H9 (cell line): ENCODE measurements around the gene SLC41A1. TPM values are rescaled to one million over a fixed set of nuclear protein-coding genes. Genes with fewer than 3 reads are reported as not detected.

ENCODE experiments used
- DNase-seq: peaks from one replicate; pipeline ENCODE4 v3.0.0-alpha.2; 2017
- H2AFZ ChIP-seq: one replicate; pipeline ENCODE4 v1.6.1; 2013; ENCODE audit warnings: mild to moderate bottlenecking, low read length, control low read depth, moderate library complexity
- H2AK5ac ChIP-seq: 2 replicates; pipeline ENCODE4 v1.6.1; 2013; ENCODE audit warnings: low read length, control low read depth, mixed read lengths; ENCODE audit not compliant: insufficient read length
- H2BK120ac ChIP-seq: one replicate; pipeline ENCODE4 v1.6.1; 2013; ENCODE audit warnings: low read depth, mild to moderate bottlenecking, low read length, control low read depth, inconsistent platforms; ENCODE audit not compliant: poor library complexity, severe bottlenecking
- H2BK12ac ChIP-seq: 2 replicates; pipeline ENCODE4 v1.6.1; 2013; ENCODE audit warnings: low read length, control low read depth, mixed read lengths, low read depth; ENCODE audit not compliant: insufficient read length
- H2BK15ac ChIP-seq: 2 replicates; pipeline ENCODE4 v1.6.1; 2013; ENCODE audit warnings: low read depth, low read length, control low read depth
- H2BK20ac ChIP-seq: one replicate; pipeline ENCODE4 v1.6.1; 2013; ENCODE audit warnings: low read depth, mild to moderate bottlenecking, low read length, control low read depth, inconsistent platforms; ENCODE audit not compliant: poor library complexity, severe bottlenecking
- H2BK5ac ChIP-seq: 2 replicates; pipeline ENCODE4 v1.6.1; 2013; ENCODE audit warnings: low read length, control low read depth, mixed read lengths; ENCODE audit not compliant: insufficient read length
- H3K14ac ChIP-seq: 2 replicates; pipeline ENCODE4 v1.6.1; 2013; ENCODE audit warnings: low read length, control low read depth; ENCODE audit not compliant: insufficient read depth
- H3K18ac ChIP-seq: 2 replicates; pipeline ENCODE4 v1.6.1; 2013; ENCODE audit warnings: low read depth, mild to moderate bottlenecking, mixed read lengths, low read length, control low read depth; ENCODE audit not compliant: insufficient read length
- H3K23ac ChIP-seq: 2 replicates; pipeline ENCODE4 v1.6.1; 2013; ENCODE audit warnings: low read length, control low read depth, mixed read lengths, low read depth; ENCODE audit not compliant: insufficient read length
- H3K23me2 ChIP-seq: 2 replicates; pipeline ENCODE4 v1.6.1; 2013; ENCODE audit warnings: low read depth, mild to moderate bottlenecking, mixed read lengths, low read length, control low read depth; ENCODE audit not compliant: insufficient read length, poor library complexity, severe bottlenecking
- H3K27ac ChIP-seq: 2 replicates; pipeline ENCODE4 v1.5.1; 2013; ENCODE audit warnings: low read length, control low read depth, mixed read lengths, low read depth; ENCODE audit not compliant: insufficient read length
- H3K27me3 ChIP-seq: 2 replicates; pipeline ENCODE4 v1.6.1; 2013; ENCODE audit warnings: low read length, control low read depth, inconsistent platforms; ENCODE audit not compliant: insufficient read depth
- H3K4ac ChIP-seq: 2 replicates; pipeline ENCODE4 v1.6.1; 2013; ENCODE audit warnings: low read depth, mild to moderate bottlenecking, control low read depth, inconsistent platforms, low read length, moderate library complexity
- H3K4me1 ChIP-seq: 2 replicates; pipeline ENCODE4 v1.6.1; 2013; ENCODE audit warnings: low read length, control low read depth, inconsistent platforms; ENCODE audit not compliant: insufficient read depth
- H3K4me2 ChIP-seq: 2 replicates; pipeline ENCODE4 v1.6.1; 2013; ENCODE audit warnings: low read length, control low read depth, mixed read lengths; ENCODE audit not compliant: insufficient read length, insufficient read depth
- H3K56ac ChIP-seq: 2 replicates; pipeline ENCODE4 v1.6.1; 2013; ENCODE audit warnings: low read depth, mild to moderate bottlenecking, mixed read lengths, low read length, control low read depth; ENCODE audit not compliant: insufficient read length
- H3K79me1 ChIP-seq: 2 replicates; pipeline ENCODE4 v1.6.1; 2013; ENCODE audit warnings: low read depth, mild to moderate bottlenecking, moderate library complexity, low read length, control low read depth, inconsistent platforms; ENCODE audit not compliant: insufficient read depth, poor library complexity, severe bottlenecking
- H3K79me2 ChIP-seq: 2 replicates; pipeline ENCODE4 v1.6.1; 2013; ENCODE audit warnings: low read length, control low read depth, inconsistent platforms; ENCODE audit not compliant: insufficient read depth
- H3K9ac ChIP-seq: 2 replicates; pipeline ENCODE4 v1.6.1; 2013; ENCODE audit warnings: low read length, control low read depth, mixed read lengths; ENCODE audit not compliant: insufficient read length; ENCODE audit errors: extremely low read depth
- H3K9me3 ChIP-seq: one replicate; pipeline ENCODE4 v1.6.1; 2013; ENCODE audit warnings: low read depth, low read length, inconsistent platforms; ENCODE audit not compliant: control insufficient read depth
- H3T11ph ChIP-seq: one replicate; pipeline ENCODE4 v1.6.1; 2013; ENCODE audit warnings: mild to moderate bottlenecking, low read length, control low read depth, inconsistent platforms
- H4K20me1 ChIP-seq: one replicate; pipeline ENCODE4 v1.6.1; 2013; ENCODE audit not compliant: control insufficient read depth, insufficient read length, insufficient read depth
- H4K5ac ChIP-seq: 2 replicates; pipeline ENCODE4 v1.6.1; 2013; ENCODE audit warnings: low read depth, mild to moderate bottlenecking, mixed read lengths, low read length, control low read depth; ENCODE audit not compliant: insufficient read length
- H4K8ac ChIP-seq: replicated peaks from 2 replicates; pipeline ENCODE4 v1.6.1; 2013; ENCODE audit warnings: low read length, control low read depth, mixed read lengths, low read depth; ENCODE audit not compliant: insufficient read length
- H4K91ac ChIP-seq: 2 replicates; pipeline ENCODE4 v1.6.1; 2013; ENCODE audit warnings: low read depth, mild to moderate bottlenecking, moderate library complexity, mixed read lengths, low read length, control low read depth; ENCODE audit not compliant: insufficient read length
- H3K27ac Mint-ChIP-seq, 3 experiments: 2 replicates in 2 of 3; 3 replicates in 1 of 3; pipeline ENCODE4 v1.8.0; 2020 to 2021; ENCODE audit warnings: mixed read lengths in 3 of 3, mild to moderate bottlenecking in 1 of 3, moderate library complexity in 1 of 3
- H3K27me3 Mint-ChIP-seq: 2 replicates; pipeline ENCODE4 v1.8.0; 2021; ENCODE audit warnings: low read depth, mild to moderate bottlenecking, moderate library complexity, mixed read lengths
- H3K36me3 Mint-ChIP-seq, 3 experiments: 2 replicates in 2 of 3; 3 replicates in 1 of 3; pipeline ENCODE4 v1.8.0; 2020 to 2021; ENCODE audit warnings: low read depth in 3 of 3, mixed read lengths in 3 of 3; ENCODE audit not compliant: insufficient read depth in 1 of 3
- H3K4me1 Mint-ChIP-seq, 2 experiments: 2 replicates each; pipeline ENCODE4 v1.8.0; 2020; ENCODE audit warnings: mixed read lengths in 2 of 2
- H3K4me3 Mint-ChIP-seq, 2 experiments: 2 replicates in 1 of 2; 3 replicates in 1 of 2; pipeline ENCODE4 v1.8.0; 2020 to 2021; ENCODE audit warnings: mild to moderate bottlenecking in 2 of 2, mixed read lengths in 2 of 2, moderate library complexity in 1 of 2
- H3K9me3 Mint-ChIP-seq, 2 experiments: 2 replicates in 1 of 2; 3 replicates in 1 of 2; pipeline ENCODE4 v1.8.0; 2020; ENCODE audit warnings: mild to moderate bottlenecking in 2 of 2, mixed read lengths in 2 of 2, moderate library complexity in 1 of 2
- WGBS: extraction: QIAGEN DNeasy Blood & Tissue Kit; methylation state at CpG from one replicate; pipeline ENCODE4 v1.1.7; 2013; ENCODE audit warnings: missing lambda C conversion rate, low lambda C conversion rate, mixed read lengths; ENCODE audit not compliant: insufficient read length; ENCODE audit errors: extremely low coverage; 5-methylcytosine and 5-hydroxymethylcytosine counted together
- total RNA-seq: library from RNA; stranded (reverse); gene quantifications from 2 replicates; pipeline ENCODE4 v1.2.1, GENCODE V29; 2021
- TF ChIP-seq, protein P1 (sequence below): fragments of 200-600 bp; sonication (generic); conservative IDR thresholded peaks from 3 replicates; pipeline ENCODE4 v1.8.0; 2021; ENCODE audit warnings: antibody characterized with exemption, mild to moderate bottlenecking

The SLC41A1 gene
- total RNA-seq, 1 experiment from 2014 or later: 18.2 TPM

DNA sequence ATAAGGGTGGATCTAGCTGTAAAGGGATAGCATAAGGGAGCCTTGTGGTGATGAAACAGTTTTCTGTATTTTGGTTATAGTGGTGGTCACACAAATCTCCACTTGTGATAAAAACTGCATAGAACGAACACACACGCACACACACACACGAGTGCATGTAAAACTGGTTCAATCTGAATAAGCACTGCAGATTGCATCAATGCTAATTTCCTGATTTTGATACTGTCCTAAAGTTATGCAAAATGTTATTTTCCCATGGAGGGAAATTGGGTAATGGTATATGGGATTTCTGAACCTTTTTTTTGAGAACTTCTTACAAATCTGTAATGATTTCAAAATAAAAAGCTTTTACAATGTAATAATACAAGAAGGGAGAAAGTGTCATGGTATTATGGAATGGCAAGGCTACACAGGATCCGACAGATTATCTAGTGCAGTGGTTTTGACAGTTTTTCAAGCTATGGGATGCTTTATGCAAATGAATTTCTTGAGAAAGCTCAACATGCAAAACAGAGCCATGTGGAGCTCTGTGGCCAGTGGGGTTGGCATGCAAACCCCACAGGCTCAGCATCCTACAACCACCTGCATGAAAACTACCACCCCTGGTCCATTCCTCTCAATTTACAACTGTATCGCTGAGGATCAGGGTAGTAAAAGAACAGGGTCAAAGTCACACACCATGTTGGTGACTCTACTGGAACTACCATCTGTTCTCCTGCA is 18.8 kb downstream of the SLC41A1 start:
- Mint-ChIP-seq H3K27me3 (no peaks in the 10 kb centered on the region), H3K9me3 (no peaks in the 10 kb centered on the region), H3K27ac (no peak overlapping the region), H3K4me1 (peaks cover 5 to 12% of the 10 kb centered on the region in 2 experiments; a peak in 3 of 4 replicates), H3K4me3 (no peak overlapping the region), H3K36me3 (peaks cover 16 to 63% (median 59%) of the 10 kb centered on the region in 3 experiments; a peak in 6 of 7 replicates)
- H2BK12ac ChIP-seq: no peak overlapping the region
- no peaks in the 10 kb centered on the region for H3K23me2 ChIP-seq
- no peak overlapping the region for H3K18ac ChIP-seq
- TF ChIP-seq, protein P1, sequence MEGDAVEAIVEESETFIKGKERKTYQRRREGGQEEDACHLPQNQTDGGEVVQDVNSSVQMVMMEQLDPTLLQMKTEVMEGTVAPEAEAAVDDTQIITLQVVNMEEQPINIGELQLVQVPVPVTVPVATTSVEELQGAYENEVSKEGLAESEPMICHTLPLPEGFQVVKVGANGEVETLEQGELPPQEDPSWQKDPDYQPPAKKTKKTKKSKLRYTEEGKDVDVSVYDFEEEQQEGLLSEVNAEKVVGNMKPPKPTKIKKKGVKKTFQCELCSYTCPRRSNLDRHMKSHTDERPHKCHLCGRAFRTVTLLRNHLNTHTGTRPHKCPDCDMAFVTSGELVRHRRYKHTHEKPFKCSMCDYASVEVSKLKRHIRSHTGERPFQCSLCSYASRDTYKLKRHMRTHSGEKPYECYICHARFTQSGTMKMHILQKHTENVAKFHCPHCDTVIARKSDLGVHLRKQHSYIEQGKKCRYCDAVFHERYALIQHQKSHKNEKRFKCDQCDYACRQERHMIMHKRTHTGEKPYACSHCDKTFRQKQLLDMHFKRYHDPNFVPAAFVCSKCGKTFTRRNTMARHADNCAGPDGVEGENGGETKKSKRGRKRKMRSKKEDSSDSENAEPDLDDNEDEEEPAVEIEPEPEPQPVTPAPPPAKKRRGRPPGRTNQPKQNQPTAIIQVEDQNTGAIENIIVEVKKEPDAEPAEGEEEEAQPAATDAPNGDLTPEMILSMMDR: no peak
- H3K79me1 ChIP-seq: no peaks in the 10 kb centered on the region
- H2AK5ac ChIP-seq: no peak overlapping the region
- H2BK120ac ChIP-seq: no peak overlapping the region
- no peaks in the 10 kb centered on the region for H3K9me3 ChIP-seq
- H3K14ac ChIP-seq: no peak overlapping the region
- no peaks in the 10 kb centered on the region for H3K4me1 ChIP-seq
- DNase-seq: no peak
- H2AFZ ChIP-seq: no peak overlapping the region
- no peak overlapping the region for H3T11ph ChIP-seq
- WGBS: no CpG with 5 or more reads among the region's 5 CpGs
- H4K20me1 ChIP-seq: no peaks in the 10 kb centered on the region
- no peak overlapping the region for H3K4me2 ChIP-seq
- H3K56ac ChIP-seq: no peak overlapping the region
- H3K4ac ChIP-seq: no peak overlapping the region
- H4K91ac ChIP-seq: no peak overlapping the region
- no peaks in the 10 kb centered on the region for H3K27me3 ChIP-seq
- no peak overlapping the region for H2BK15ac ChIP-seq
- H4K8ac ChIP-seq: no peak overlapping the region
- no peak overlapping the region for H2BK5ac ChIP-seq
- no peaks in the 10 kb centered on the region for H3K79me2 ChIP-seq
- H2BK20ac ChIP-seq: no peak overlapping the region
- H3K23ac ChIP-seq: no peak overlapping the region
- H3K27ac ChIP-seq: no peak overlapping the region
- H4K5ac ChIP-seq: no peak overlapping the region
- no peak overlapping the region for H3K9ac ChIP-seq
